ENCODE measurements around the gene BMP8A. TPM values are rescaled to one million over a fixed set of nuclear protein-coding genes. Genes with fewer than 3 reads are reported as not detected.

Gene BMP8A
- total and polyA plus RNA-seq, 9 of the 15 experiments (the other 6 are each of a cell fraction or from before 2014, with no cell fraction given), result 0.05 to 0.31 TPM; not detected in 7

- TF ChIP-seq ZNF398 (CRISPR knock-in tag; IDR thresholded peaks at IDR 0.05), result no peak
- no peak for TF ChIP-seq ZNF232 (CRISPR knock-in tag; IDR thresholded peaks at IDR 0.05)
- no peak for TF ChIP-seq CBFA2T2 (conservative IDR thresholded peaks at IDR 0.05)
- TF ChIP-seq BHLHE40 (IDR thresholded peaks at IDR 0.05; ENCODE audit: low read length), result no peak
- TF ChIP-seq ZNF639 (CRISPR knock-in tag; conservative IDR thresholded peaks at IDR 0.05 in 1 of 2, IDR thresholded peaks at IDR 0.05 in 1 of 2), result no peak
- TF ChIP-seq NUFIP1 (IDR thresholded peaks at IDR 0.05; ENCODE audit: partially characterized antibody), result no peak
- TF ChIP-seq HNRNPK (IDR thresholded peaks at IDR 0.05; ENCODE audit: low read depth, low read length, poor library complexity, severe bottlenecking), result no peak
- no peak for TF ChIP-seq CHD7 (IDR thresholded peaks at IDR 0.05; ENCODE audit: low read depth, low read length)
- no peak for TF ChIP-seq NCOR1 (IDR thresholded peaks at IDR 0.05)
These were observed 75.9 kb downstream of the BMP8A start (continued) for GRCh38 chr1:39567302-39567701.

Measured in K562 (cell line).